HepG2 (cell line): ENCODE results near the gene SLC9A1. TPM values are rescaled to one million over a fixed set of nuclear protein-coding genes. Genes with fewer than 3 reads are reported as not detected.

Source experiments
- ATAC-seq: fragments of 200-7000 bp; cut with Tn5 transposase; 3 replicates; pipeline ENCODE4 v1.9.1; 2020; ENCODE audit warnings: mild to moderate bottlenecking, moderate library complexity
- BruUV-seq: library from RNA; stranded (reverse); fragments of 400-500 nt; replicated peaks from 2 replicates; lab custom pipeline; 2021; lab: Mats Ljungman, UMichigan
- CTCF ChIA-PET: fragments of 300-600 bp; formaldehyde crosslinking; extraction: SDS; loops from one replicate; lab custom pipeline; 2021; ENCODE audit warnings: low total read pairs, inconsistent platforms, low intra/inter-chr PET ratio; lab: Yijun Ruan, JAX
- POLR2A ChIA-PET: fragments of 350-600 bp; sonication (Branson Sonifier 250); formaldehyde crosslinking; loops from one replicate; lab custom pipeline; 2020; ENCODE audit warnings: antibody characterized with exemption, inconsistent platforms; lab: Yijun Ruan, JAX
- DNase-seq: peaks from one replicate; pipeline ENCODE4 v3.0.0-alpha.2; 2015; ENCODE audit warnings: low spot score
- FAIRE-seq: peaks from 3 replicates; lab custom pipeline; 2011; peaks lifted over from hg19 to GRCh38; lab: Jason Lieb, UNC
- H2AFZ ChIP-seq: one replicate; pipeline ENCODE4 v1.6.1; 2011; ENCODE audit warnings: low read length, inconsistent platforms
- H3K27ac ChIP-seq: fragments of 300-600 bp; 3 replicates; pipeline ENCODE4 v1.8.0; 2011; ENCODE audit warnings: mixed run types, mild to moderate bottlenecking, mixed read lengths, low read length, inconsistent platforms; ENCODE audit not compliant: insufficient read depth; ENCODE audit errors: extremely low read length
- H3K27me3 ChIP-seq, 2 experiments: fragments of 200-600 bp in 1 of 2; 2 replicates in 1 of 2; 3 replicates in 1 of 2; pipeline versions ENCODE4 v1.6.0 to v1.8.0; 2011; ENCODE audit warnings: low read length in 2 of 2, mild to moderate bottlenecking in 2 of 2, moderate library complexity in 2 of 2, inconsistent platforms in 1 of 2; ENCODE audit not compliant: insufficient read depth in 2 of 2, control insufficient read depth in 1 of 2
- H3K36me3 ChIP-seq, 2 experiments: fragments of 200-600 bp in 1 of 2; replicated peaks in 1 of 2; 2 replicates in 1 of 2; 3 replicates in 1 of 2; pipeline versions ENCODE4 v1.5.1 to v1.8.0; 2011; ENCODE audit warnings: low read length in 2 of 2, inconsistent platforms in 1 of 2; ENCODE audit not compliant: insufficient read depth in 2 of 2, control insufficient read depth in 1 of 2
- H3K4me1 ChIP-seq: 2 replicates; pipeline ENCODE4 v1.5.1; 2012; ENCODE audit warnings: low read length, inconsistent platforms; ENCODE audit not compliant: insufficient read depth
- H3K4me2 ChIP-seq: 2 replicates; pipeline ENCODE4 v1.6.0; 2011; ENCODE audit warnings: low read depth, low read length, inconsistent platforms
- H3K4me3 ChIP-seq, 3 experiments: fragments of 200-600 bp in 1 of 3; sonication (generic), shearing (Covaris generic) in 1 of 3; replicated peaks in 1 of 3; 2 replicates each; pipeline ENCODE4 v1.5.1; 2011 to 2016; ENCODE audit warnings: low read length in 3 of 3, inconsistent platforms in 2 of 3, low read depth in 2 of 3, mild to moderate bottlenecking in 2 of 3, control low read depth in 1 of 3, mixed read lengths in 1 of 3; ENCODE audit not compliant: insufficient read depth in 1 of 3
- H3K79me2 ChIP-seq: one replicate; pipeline ENCODE4 v1.6.1; 2011; ENCODE audit warnings: low read length, inconsistent platforms; ENCODE audit not compliant: insufficient read depth
- H3K9ac ChIP-seq: 2 replicates; pipeline ENCODE4 v1.6.0; 2011; ENCODE audit warnings: mild to moderate bottlenecking, low read depth, low read length, inconsistent platforms; ENCODE audit not compliant: insufficient read depth
- H3K9me3 ChIP-seq: 2 replicates; pipeline ENCODE4 v1.5.1; 2012; ENCODE audit warnings: mild to moderate bottlenecking, low read length
- H4K20me1 ChIP-seq: 2 replicates; pipeline ENCODE4 v1.6.0; 2011; ENCODE audit warnings: inconsistent platforms, mild to moderate bottlenecking, low read length, moderate library complexity; ENCODE audit not compliant: insufficient read depth
- ARNT ChIP-seq: fragments of 450-650 bp; IDR thresholded peaks from 2 replicates; pipeline ENCODE4 v1.6.1; 2017
- CERS6 ChIP-seq: sonication (generic); formaldehyde crosslinking; IDR thresholded peaks from 2 replicates; pipeline ENCODE4 v1.5.0; 2020; ENCODE audit warnings: missing genetic modification reagents
- ETV6 ChIP-seq: sonication (generic); formaldehyde crosslinking; conservative IDR thresholded peaks from 2 replicates; pipeline ENCODE4 v1.4.0; 2020; ENCODE audit warnings: missing genetic modification reagents
- MNT ChIP-seq: fragments of 450-650 bp; IDR thresholded peaks from 2 replicates; pipeline ENCODE4 v1.6.1; 2016
- NR1H2 ChIP-seq: sonication (generic); formaldehyde crosslinking; IDR thresholded peaks from 2 replicates; pipeline ENCODE4 v1.8.1; 2022; ENCODE audit warnings: low read depth, missing genetic modification reagents, borderline replicate concordance
- RNF2 ChIP-seq: fragments of 450-650 bp; conservative IDR thresholded peaks from 2 replicates; pipeline ENCODE4 v1.6.1; 2016; ENCODE audit warnings: low read depth
- STAG1 ChIP-seq: sonication (generic); formaldehyde crosslinking; IDR thresholded peaks from 2 replicates; pipeline ENCODE4 v1.4.0; 2020; ENCODE audit warnings: missing genetic modification reagents
- ZBTB20 ChIP-seq: sonication (generic); formaldehyde crosslinking; IDR thresholded peaks from 2 replicates; pipeline ENCODE4 v1.8.1; 2023; ENCODE audit warnings: missing genetic modification reagents, low read depth, mild to moderate bottlenecking, borderline replicate concordance
- ZC3H4 ChIP-seq: sonication (generic); formaldehyde crosslinking; IDR thresholded peaks from 2 replicates; pipeline ENCODE4 v1.4.0; 2020; ENCODE audit warnings: missing genetic modification reagents, borderline replicate concordance
- ZNF121 ChIP-seq: sonication (generic); formaldehyde crosslinking; IDR thresholded peaks from 2 replicates; pipeline ENCODE4 v1.5.0; 2020; ENCODE audit warnings: mild to moderate bottlenecking, missing genetic modification reagents
- ZNF354B ChIP-seq: sonication (generic); formaldehyde crosslinking; IDR thresholded peaks from 2 replicates; pipeline ENCODE4 v1.8.0; 2022; ENCODE audit warnings: mild to moderate bottlenecking, missing genetic modification reagents
- ZNF619 ChIP-seq: sonication (generic); formaldehyde crosslinking; IDR thresholded peaks from 2 replicates; pipeline ENCODE4 v1.4.0; 2020; ENCODE audit warnings: mild to moderate bottlenecking, missing genetic modification reagents
- WGBS: methylation state at CpG from one replicate; pipeline ENCODE4 v1.1.6; 2017; ENCODE audit warnings: low lambda C conversion rate; 5-methylcytosine and 5-hydroxymethylcytosine counted together
- in situ Hi-C: cut with HindIII; loops from 2 replicates; pipeline ENCODE4 v1.10.0; 2017; ENCODE audit warnings: low pct_unique_long_range_greater_than_20kb; ENCODE audit not compliant: extremely low pct_ligation_motif_present
- intact Hi-C: fragments of 100-400 bp; cut with micrococcal nuclease; formaldehyde crosslinking; loops from one replicate; pipeline ENCODE4 v1.10.0; 2022; ENCODE audit not compliant: unreplicated experiment
- polyA plus RNA-seq, 8 experiments: library from polyadenylated mRNA; depleted of rRNA in 3 of 8; stranded (reverse) in 7 of 8; unstranded in 1 of 8; fragments of >200 nt; fragmentation: Illumina TruSeq in 4 of 8; extraction: Trizol in 4 of 8; gene quantifications; 2 replicates each; pipeline versions ENCODE4 v1.2.1 to v1.2.3, GENCODE V29; 2011 to 2016; ENCODE audit warnings: low read depth in 4 of 8, missing spikeins in 1 of 8, mixed read lengths in 1 of 8; ENCODE audit not compliant: insufficient read depth in 1 of 8
- total RNA-seq, 5 experiments: library from RNA; depleted of rRNA; stranded (reverse); fragments of >200 nt; fragmentation: Illumina TruSeq; extraction: Trizol; gene quantifications; 2 replicates each; pipeline ENCODE4 v1.2.3, GENCODE V29; 2016; ENCODE audit warnings: low read depth in 1 of 5

SLC9A1 gene
- total and polyA plus RNA-seq, 2 of the 13 experiments (the other 11 are each of a cell fraction or from before 2014, with no cell fraction given): 1.4 to 2.9 TPM

GRCh38 chr1:27070390-27071048, 84.4 kb downstream of the SLC9A1 start (continued):
- TF ChIP-seq MNT: peak; percentile 40; the same call in 1 of the 2 replicates
- TF ChIP-seq NR1H2 (CRISPR knock-in tag): no peak
- no peak for TF ChIP-seq RNF2
- no peak for TF ChIP-seq ZC3H4 (CRISPR knock-in tag)
- 0 out of 2 replicates have a peak, but pooled peaks have one; percentile 19 for TF ChIP-seq STAG1
- no peak for TF ChIP-seq CERS6
- TF ChIP-seq ZNF354B (CRISPR knock-in tag): no peak
- no peak for TF ChIP-seq ETV6 (CRISPR knock-in tag)
- no peak for TF ChIP-seq ARNT
- TF ChIP-seq ZNF619: no peak

DNA sequence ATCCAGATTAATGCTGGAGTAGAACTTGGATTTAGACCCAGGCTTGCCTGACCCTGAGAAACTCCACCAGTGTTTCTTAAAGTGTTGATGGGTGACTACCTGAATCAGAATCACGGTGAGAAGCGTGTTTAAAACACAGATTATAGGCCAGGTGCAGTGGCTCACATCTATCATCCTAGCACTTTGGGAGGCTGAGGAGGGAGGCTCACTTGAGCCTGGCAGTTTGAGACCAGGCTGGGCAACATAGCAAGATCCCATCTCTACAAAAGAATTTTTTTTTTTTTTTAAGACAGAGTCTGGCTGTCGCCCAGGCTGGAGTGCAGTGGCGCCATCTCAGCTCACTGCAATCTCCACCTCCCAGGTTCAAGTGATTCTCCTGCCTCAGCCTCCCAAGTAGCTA, 86.0 kb downstream of the SLC9A1 start:
- H3K4me2 ChIP-seq: no peak overlapping the region
- H3K9ac ChIP-seq: no peak overlapping the region
- no peaks in the 10 kb centered on the region for H3K79me2 ChIP-seq
- DNase-seq (no peak), FAIRE-seq (no peak), ATAC-seq (no peak)
- peaks cover 3 to 4% of the 10 kb centered on the region in 2 experiments; a peak in 2 of 5 replicates for H3K27me3 ChIP-seq
- no TSS peak for BruUV-seq
- peaks cover 5% of the 10 kb centered on the region; the same call in 1 of the 2 replicates for H3K4me1 ChIP-seq
- WGBS: 35% methylated on average over 2 of the region's 4 CpGs
- no peak overlapping the region for H3K27ac ChIP-seq
- CTCF ChIA-PET: no interaction called here
- H2AFZ ChIP-seq: no peak overlapping the region
- no peak for TF ChIP-seq ZBTB20 (CRISPR knock-in tag)
- TF ChIP-seq ZNF121 (CRISPR knock-in tag): peak; percentile 56; the same call in 1 of the 2 replicates
- POLR2A ChIA-PET: no interaction called here
- H3K9me3 ChIP-seq: no peaks in the 10 kb centered on the region
- intact Hi-C loops: no loop called here
- in situ Hi-C loops: no loop called here
- no peaks in the 10 kb centered on the region for H3K36me3 ChIP-seq
- no peak overlapping the region for H3K4me3 ChIP-seq
- H4K20me1 ChIP-seq: no peaks in the 10 kb centered on the region
